HCT116 (cell line): Measurements from ENCODE around the gene CACNB2.

ENCODE experiments used
- CEBPB ChIP-seq: IDR thresholded peaks from 2 replicates; pipeline ENCODE4 v1.6.1; 2012; ENCODE audit warnings: low read depth
- CTCF ChIP-seq, 3 experiments: fragments of 200-600 bp in 1 of 3; sonication (generic) in 1 of 3; IDR thresholded peaks in 2 of 3; conservative IDR thresholded peaks in 1 of 3; 2 replicates each; pipeline ENCODE4 v1.5.1; 2012 to 2017; ENCODE audit warnings: low read depth in 2 of 3, low read length in 2 of 3, antibody characterized with exemption in 1 of 3, borderline replicate concordance in 1 of 3, control low read depth in 1 of 3, mild to moderate bottlenecking in 1 of 3, mixed read lengths in 1 of 3, mixed run types in 1 of 3, moderate library complexity in 1 of 3; ENCODE audit not compliant: insufficient read depth in 1 of 3
- SIN3A ChIP-seq: IDR thresholded peaks from 2 replicates; pipeline ENCODE4 v1.6.1; 2012; ENCODE audit warnings: low read depth
- YY1 ChIP-seq: IDR thresholded peaks from 2 replicates; pipeline ENCODE4 v1.6.1; 2011; ENCODE audit warnings: low read length, low read depth, moderate library complexity, mild to moderate bottlenecking; ENCODE audit not compliant: insufficient replicate concordance; ENCODE audit errors: extremely low read depth

GRCh38 chr10:18240185-18240882 is 100.1 kb downstream of the CACNB2 start:
- TF ChIP-seq CTCF (IDR thresholded peaks at IDR 0.05 in 2 of 3, conservative IDR thresholded peaks at IDR 0.05 in 1 of 3; ENCODE audit: borderline replicate concordance in 1 of 3, insufficient read depth in 1 of 3, low read depth in 2 of 3, low read length in 2 of 3) (no peak), SIN3A (no peak), YY1 (no peak), CEBPB (no peak)
